ENCODE measurements around the gene JAGN1. TPM values are rescaled to one million over a fixed set of nuclear protein-coding genes. Genes with fewer than 3 reads are reported as not detected.

Gene JAGN1
- total and polyA plus RNA-seq, 2 donors (not counting 1 experiment from before 2014, with no cell fraction given) = 20.3 to 25.7 TPM

- intact Hi-C loops (cut with micrococcal nuclease) = no loop called here
- H2AFZ ChIP-seq (ENCODE audit: insufficient read depth, low read depth, low read length, poor library complexity, severe bottlenecking) = no peak overlapping the region
- POLR2A ChIA-PET = no interaction called here
Measured at GRCh38 chr3:9940746-9941145, 50.3 kb downstream of the JAGN1 start.

DNA sequence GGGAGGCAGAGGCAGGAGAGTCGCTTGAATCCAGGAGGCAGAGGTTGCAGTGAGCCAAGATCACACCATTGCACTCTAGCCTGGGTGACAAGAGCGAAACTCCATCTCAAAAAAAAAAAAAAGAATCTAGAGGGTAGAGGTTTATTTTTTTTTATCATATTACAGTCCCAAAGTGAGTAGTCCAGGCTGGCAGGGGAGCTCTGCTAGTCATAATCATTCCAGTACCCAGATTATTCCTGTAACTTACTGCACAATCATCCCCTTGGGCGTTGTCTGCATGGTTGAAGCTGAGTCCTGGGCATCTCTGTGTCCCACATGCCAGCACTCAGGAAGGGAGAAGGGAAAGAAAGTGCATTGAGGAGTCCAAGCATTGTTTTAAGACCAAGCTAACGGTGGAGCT, 51.8 kb downstream of the JAGN1 start:
- WGBS (ENCODE audit: insufficient coverage) = 86% methylated on average over 1 of the region's 4 CpGs
- Histone ChIP-seq H4K20me1 (ENCODE audit: control insufficient read depth, insufficient read depth, low read length, poor library complexity, severe bottlenecking) (no peaks in the 10 kb centered on the region), H3K4me3 (ENCODE audit: control extremely low read depth in 1 of 5, extremely low read depth in 1 of 5, insufficient read depth in 1 of 5, low read depth in 2 of 5, low read length in 4 of 5) (no peak overlapping the region), H3K4me1 (ENCODE audit: control insufficient read depth in 2 of 2, insufficient read depth in 2 of 2, low read length in 2 of 2) (peaks cover 0 to 5% of the 10 kb centered on the region in 2 donors), H3K36me3 (replicated peaks in 1 of 2; ENCODE audit: control extremely low read depth in 1 of 2, control insufficient read depth in 1 of 2, extremely low read depth in 1 of 2, insufficient read depth in 2 of 2, low read length in 1 of 2) (peaks cover 0 to 18% of the 10 kb centered on the region in 2 experiments), H2AFZ (ENCODE audit: insufficient read depth, low read depth, low read length, poor library complexity, severe bottlenecking) (no peak overlapping the region), H3K9ac (ENCODE audit: low read length) (no peak overlapping the region), H3K4me2 (replicated peaks; ENCODE audit: low read depth, low read length, poor library complexity, severe bottlenecking) (no peak overlapping the region), H3K27me3 (replicated peaks in 1 of 4; ENCODE audit: control extremely low read depth in 1 of 4, control insufficient read depth in 3 of 4, insufficient read depth in 4 of 4, low read length in 3 of 4) (no peaks in the 10 kb centered on the region), H3K9me3 (ENCODE audit: control extremely low read depth in 1 of 3, control insufficient read depth in 2 of 3, insufficient read depth in 1 of 3, low read length in 2 of 3) (no peaks in the 10 kb centered on the region), H3K27ac (ENCODE audit: low read length in 2 of 2) (no peak overlapping the region), H3K79me2 (ENCODE audit: control insufficient read depth, insufficient read depth, low read length) (peaks cover 4% of the 10 kb centered on the region)
- POLR2A ChIA-PET = no interaction called here
- CTCF ChIA-PET = interaction anchor here (1.7 kb wide), 1 partner anchor 9 kb away, joined by 8 read pairs; the partner anchor contains the start of gene CRELD1
- Mint-ChIP-seq H3K4me1 (peaks cover 5% of the 10 kb centered on the region), H3K27me3 (no peaks in the 10 kb centered on the region), H3K9me3 (ENCODE audit: insufficient read depth) (no peaks in the 10 kb centered on the region), H3K27ac (peak overlapping the region; percentile 53), H3K4me3 (no peak overlapping the region)
- intact Hi-C loops (cut with micrococcal nuclease) = no loop called here
- TF ChIP-seq CTCF (IDR thresholded peaks at IDR 0.05) (no peak), EZH2 (IDR thresholded peaks at IDR 0.05; ENCODE audit: borderline replicate concordance, insufficient read depth, low read depth, low read length, poor library complexity, severe bottlenecking) (no peak)
- no peak for ATAC-seq (ENCODE audit: low read depth)
- DNase-seq = no peak

More at GRCh38 chr3:9940746-9941145, 50.3 kb downstream of the JAGN1 start:
- no peak overlapping the region for H3K4me2 ChIP-seq (replicated peaks; ENCODE audit: low read depth, low read length, poor library complexity, severe bottlenecking)
- no peak overlapping the region for H3K9ac ChIP-seq (ENCODE audit: low read length)
- Mint-ChIP-seq H3K9me3 (ENCODE audit: insufficient read depth) (no peaks in the 10 kb centered on the region), H3K4me3 (no peak overlapping the region), H3K27ac (no peak overlapping the region), H3K27me3 (no peaks in the 10 kb centered on the region), H3K4me1 (peaks cover 5% of the 10 kb centered on the region)
- peaks cover 0 to 25% of the 10 kb centered on the region in 2 experiments for H3K36me3 ChIP-seq (replicated peaks in 1 of 2; ENCODE audit: control extremely low read depth in 1 of 2, control insufficient read depth in 1 of 2, extremely low read depth in 1 of 2, insufficient read depth in 2 of 2, low read length in 1 of 2)
- ATAC-seq (ENCODE audit: low read depth) (no peak), DNase-seq (no peak)
- H3K27me3 ChIP-seq (replicated peaks in 1 of 4; ENCODE audit: control extremely low read depth in 1 of 4, control insufficient read depth in 3 of 4, insufficient read depth in 4 of 4, low read length in 3 of 4) = no peaks in the 10 kb centered on the region
- no peak overlapping the region for H3K27ac ChIP-seq (ENCODE audit: low read length in 2 of 2)
- H3K79me2 ChIP-seq (ENCODE audit: control insufficient read depth, insufficient read depth, low read length) = peaks cover 6% of the 10 kb centered on the region
- 98% methylated on average over 9 of the region's 10 CpGs for WGBS (ENCODE audit: insufficient coverage)
- H3K4me3 ChIP-seq (ENCODE audit: control extremely low read depth in 1 of 5, extremely low read depth in 1 of 5, insufficient read depth in 1 of 5, low read depth in 2 of 5, low read length in 4 of 5) = no peak overlapping the region
- H4K20me1 ChIP-seq (ENCODE audit: control insufficient read depth, insufficient read depth, low read length, poor library complexity, severe bottlenecking) = no peaks in the 10 kb centered on the region
- TF ChIP-seq EZH2 (IDR thresholded peaks at IDR 0.05; ENCODE audit: borderline replicate concordance, insufficient read depth, low read depth, low read length, poor library complexity, severe bottlenecking) = no peak
- TF ChIP-seq CTCF (IDR thresholded peaks at IDR 0.05) = no peak
- H3K9me3 ChIP-seq (ENCODE audit: control extremely low read depth in 1 of 3, control insufficient read depth in 2 of 3, insufficient read depth in 1 of 3, low read length in 2 of 3) = no peaks in the 10 kb centered on the region
- H3K4me1 ChIP-seq (ENCODE audit: control insufficient read depth in 2 of 2, insufficient read depth in 2 of 2, low read length in 2 of 2) = no peaks in the 10 kb centered on the region
- CTCF ChIA-PET = no interaction called here

All from B cell (primary cell).